DND-41 (cell line): ENCODE results near the gene ACACA.

Experiments used
- ATAC-seq: fragments of 200-7000 bp; cut with Tn5 transposase; 3 replicates; pipeline ENCODE4 v1.9.1; 2021; ENCODE audit warnings: low read depth; ENCODE audit not compliant: insufficient read depth
- DNase-seq: peaks from one replicate; pipeline ENCODE4 v3.0.0-alpha.2; 2020
- H2AFZ ChIP-seq: 2 replicates; pipeline ENCODE4 v1.6.0; 2012; ENCODE audit warnings: low read depth, low read length
- H3K27ac ChIP-seq: 2 replicates; pipeline ENCODE4 v1.5.1; 2012; ENCODE audit warnings: low read length, inconsistent platforms
- H3K27me3 ChIP-seq: fragments of 200-600 bp; sonication (generic); 2 replicates; pipeline ENCODE4 v1.6.0; 2012; ENCODE audit warnings: low read length, mild to moderate bottlenecking, inconsistent platforms; ENCODE audit not compliant: insufficient read depth, poor library complexity
- H3K36me3 ChIP-seq: 2 replicates; pipeline ENCODE4 v1.5.1; 2012; ENCODE audit warnings: low read length, inconsistent platforms; ENCODE audit not compliant: insufficient read depth
- H3K4me1 ChIP-seq: 2 replicates; pipeline ENCODE4 v1.5.1; 2012; ENCODE audit warnings: mild to moderate bottlenecking, low read length; ENCODE audit not compliant: insufficient read depth
- H3K4me2 ChIP-seq: 2 replicates; pipeline ENCODE4 v1.6.0; 2012; ENCODE audit warnings: mild to moderate bottlenecking, moderate library complexity, low read length, inconsistent platforms; ENCODE audit not compliant: insufficient read depth
- H3K4me3 ChIP-seq, 2 experiments: fragments of 200-600 bp in 1 of 2; shearing (Covaris generic) in 1 of 2; 2 replicates each; pipeline ENCODE4 v1.5.1; 2012 to 2016; ENCODE audit warnings: inconsistent platforms in 2 of 2, low read length in 2 of 2, mild to moderate bottlenecking in 2 of 2, low read depth in 1 of 2, moderate library complexity in 1 of 2
- H3K79me2 ChIP-seq: 2 replicates; pipeline ENCODE4 v1.6.0; 2012; ENCODE audit warnings: low read length, inconsistent platforms; ENCODE audit not compliant: insufficient read depth
- H3K9ac ChIP-seq: 2 replicates; pipeline ENCODE4 v1.6.0; 2012; ENCODE audit warnings: low read depth, mild to moderate bottlenecking, inconsistent platforms, low read length, moderate library complexity
- H3K9me3 ChIP-seq: 2 replicates; pipeline ENCODE4 v1.5.1; 2012; ENCODE audit warnings: low read length, moderate library complexity, mild to moderate bottlenecking, inconsistent platforms; ENCODE audit not compliant: insufficient read depth, severe bottlenecking
- H4K20me1 ChIP-seq: 2 replicates; pipeline ENCODE4 v1.6.0; 2012; ENCODE audit warnings: low read length; ENCODE audit not compliant: insufficient read depth
- EZH2 ChIP-seq: IDR thresholded peaks from 3 replicates; pipeline ENCODE4 v1.6.1; 2012; ENCODE audit warnings: borderline replicate concordance, low read depth, mild to moderate bottlenecking, moderate library complexity, low read length, inconsistent platforms; ENCODE audit not compliant: severe bottlenecking
- TF ChIP-seq, protein P1 (sequence below): IDR thresholded peaks from 2 replicates; pipeline ENCODE4 v1.5.1; 2012; ENCODE audit warnings: borderline replicate concordance, low read length, moderate library complexity, mild to moderate bottlenecking; ENCODE audit not compliant: poor library complexity, severe bottlenecking; ENCODE audit errors: extremely low read depth

Gene ACACA

DNA sequence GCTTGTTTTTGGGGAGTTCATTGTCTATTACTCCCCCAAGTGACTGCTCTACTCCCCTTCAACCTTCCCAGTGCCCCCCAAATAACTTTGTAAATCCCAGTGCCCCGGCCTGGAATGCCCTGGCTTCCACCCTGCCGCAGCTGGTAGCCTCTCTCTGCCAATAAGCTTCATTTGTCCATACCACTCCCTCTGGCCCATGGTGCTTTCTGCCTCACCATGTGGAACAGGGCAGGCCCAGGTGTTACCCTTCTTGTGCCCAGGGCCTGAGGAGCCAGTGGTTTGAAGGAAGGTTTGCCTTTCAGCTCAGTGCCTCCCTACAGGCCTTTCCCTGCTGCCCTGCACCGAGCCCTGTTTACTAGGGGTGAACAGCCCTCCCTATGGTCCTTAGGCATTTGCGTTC, 323.7 kb downstream of the ACACA start:
- DNase-seq (no peak), ATAC-seq (peak; percentile 19; the same call in 1 of the 3 replicates)
- Histone ChIP-seq H4K20me1 (no peaks in the 10 kb centered on the region), H3K27me3 (no peaks in the 10 kb centered on the region), H3K4me3 (no peak overlapping the region), H3K9me3 (no peaks in the 10 kb centered on the region), H3K36me3 (peaks cover 30% of the 10 kb centered on the region), H3K9ac (no peak overlapping the region), H3K4me2 (no peak overlapping the region), H3K79me2 (no peaks in the 10 kb centered on the region), H2AFZ (no peak overlapping the region), H3K4me1 (no peaks in the 10 kb centered on the region), H3K27ac (no peak overlapping the region)
- TF ChIP-seq, protein P1, sequence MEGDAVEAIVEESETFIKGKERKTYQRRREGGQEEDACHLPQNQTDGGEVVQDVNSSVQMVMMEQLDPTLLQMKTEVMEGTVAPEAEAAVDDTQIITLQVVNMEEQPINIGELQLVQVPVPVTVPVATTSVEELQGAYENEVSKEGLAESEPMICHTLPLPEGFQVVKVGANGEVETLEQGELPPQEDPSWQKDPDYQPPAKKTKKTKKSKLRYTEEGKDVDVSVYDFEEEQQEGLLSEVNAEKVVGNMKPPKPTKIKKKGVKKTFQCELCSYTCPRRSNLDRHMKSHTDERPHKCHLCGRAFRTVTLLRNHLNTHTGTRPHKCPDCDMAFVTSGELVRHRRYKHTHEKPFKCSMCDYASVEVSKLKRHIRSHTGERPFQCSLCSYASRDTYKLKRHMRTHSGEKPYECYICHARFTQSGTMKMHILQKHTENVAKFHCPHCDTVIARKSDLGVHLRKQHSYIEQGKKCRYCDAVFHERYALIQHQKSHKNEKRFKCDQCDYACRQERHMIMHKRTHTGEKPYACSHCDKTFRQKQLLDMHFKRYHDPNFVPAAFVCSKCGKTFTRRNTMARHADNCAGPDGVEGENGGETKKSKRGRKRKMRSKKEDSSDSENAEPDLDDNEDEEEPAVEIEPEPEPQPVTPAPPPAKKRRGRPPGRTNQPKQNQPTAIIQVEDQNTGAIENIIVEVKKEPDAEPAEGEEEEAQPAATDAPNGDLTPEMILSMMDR: no peak
- TF ChIP-seq EZH2: no peak

DNA sequence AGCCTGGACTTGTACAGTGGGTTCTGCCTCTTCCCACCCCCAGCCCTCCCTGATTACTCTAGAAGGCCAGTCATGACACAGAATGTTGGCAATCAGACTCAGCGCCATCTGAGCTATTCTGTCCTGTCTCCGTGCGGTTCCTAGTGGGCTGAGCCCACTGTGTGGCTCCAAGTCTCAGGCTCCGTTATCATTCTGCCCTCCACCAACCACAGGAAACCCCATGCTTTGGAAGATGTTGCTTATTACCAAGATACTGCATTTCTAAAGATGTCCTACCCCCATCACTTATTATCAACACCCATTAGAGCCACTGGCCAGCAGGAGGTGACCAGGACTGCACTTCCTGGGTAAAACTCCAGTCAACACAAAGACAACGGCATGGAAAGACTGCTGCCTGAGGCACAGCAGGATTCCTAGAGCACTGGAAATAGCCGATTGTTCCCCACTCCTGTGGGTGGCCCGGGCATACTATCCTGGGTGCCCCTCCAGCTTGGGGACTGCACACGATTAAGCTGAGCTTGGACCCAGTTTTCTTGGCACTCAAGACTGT, 324.2 kb downstream of the ACACA start:
- no peak overlapping the region for H3K27ac ChIP-seq
- ATAC-seq (no peak), DNase-seq (no peak)
- H4K20me1 ChIP-seq: no peaks in the 10 kb centered on the region
- TF ChIP-seq EZH2: no peak
- TF ChIP-seq, protein P1: no peak
- H3K4me2 ChIP-seq: no peak overlapping the region
- peaks cover 24% of the 10 kb centered on the region for H3K36me3 ChIP-seq
- no peaks in the 10 kb centered on the region for H3K79me2 ChIP-seq
- no peak overlapping the region for H2AFZ ChIP-seq
- H3K9ac ChIP-seq: no peak overlapping the region
- no peaks in the 10 kb centered on the region for H3K27me3 ChIP-seq
- H3K4me1 ChIP-seq: no peaks in the 10 kb centered on the region
- H3K4me3 ChIP-seq: no peak overlapping the region
- no peaks in the 10 kb centered on the region for H3K9me3 ChIP-seq

DNA sequence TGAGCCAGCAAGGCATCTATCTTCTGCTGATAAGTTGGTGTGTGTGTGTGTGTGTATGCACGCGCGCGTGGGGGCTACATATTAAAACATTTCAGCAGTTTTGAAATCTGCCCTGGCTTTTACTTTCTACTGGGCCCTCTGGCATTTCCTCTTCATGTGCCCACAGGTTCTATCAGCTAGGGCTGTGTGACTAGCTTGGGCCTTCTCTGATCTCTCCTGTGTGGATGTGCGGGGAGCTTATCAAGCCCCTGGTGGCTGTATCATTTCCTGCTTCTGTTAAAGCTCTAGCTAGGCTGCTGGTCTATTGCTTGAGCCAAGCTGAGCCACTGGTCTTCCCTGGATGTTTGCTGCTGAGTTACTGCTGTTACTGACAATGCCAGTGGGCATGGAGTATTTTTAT, 325.3 kb downstream of the ACACA start:
- DNase-seq: no peak

More for the DNA sequence above, 325.3 kb downstream of the ACACA start:
- Histone ChIP-seq H3K4me2 (no peak overlapping the region), H2AFZ (no peak overlapping the region), H3K27ac (no peak overlapping the region), H3K79me2 (no peaks in the 10 kb centered on the region), H3K4me1 (no peaks in the 10 kb centered on the region), H3K9ac (no peak overlapping the region), H4K20me1 (no peaks in the 10 kb centered on the region), H3K9me3 (no peaks in the 10 kb centered on the region), H3K4me3 (no peak overlapping the region), H3K27me3 (no peaks in the 10 kb centered on the region), H3K36me3 (peaks cover 13% of the 10 kb centered on the region)
- ATAC-seq: peak; percentile 54; the same call in 2 of the 3 replicates
- TF ChIP-seq EZH2: no peak
- TF ChIP-seq, protein P1: no peak
